DOHH2 (cell line): Measurements from ENCODE around the gene KNG1.

Source experiments
- EZH2phosphoT487 ChIP-seq: fragments of 200-600 bp; sonication (generic); IDR thresholded peaks from 2 replicates; pipeline ENCODE4 v1.6.1; 2017; ENCODE audit warnings: borderline replicate concordance, mild to moderate bottlenecking, antibody characterized with exemption, low read length, moderate library complexity, mixed read lengths
- TF ChIP-seq, protein P1 (sequence below): fragments of 200-600 bp; sonication (generic); IDR thresholded peaks from one replicate; pipeline ENCODE4 v1.5.1; 2014; ENCODE audit warnings: antibody characterized with exemption, mild to moderate bottlenecking, low read depth, low read length; ENCODE audit not compliant: poor library complexity, severe bottlenecking

DNA sequence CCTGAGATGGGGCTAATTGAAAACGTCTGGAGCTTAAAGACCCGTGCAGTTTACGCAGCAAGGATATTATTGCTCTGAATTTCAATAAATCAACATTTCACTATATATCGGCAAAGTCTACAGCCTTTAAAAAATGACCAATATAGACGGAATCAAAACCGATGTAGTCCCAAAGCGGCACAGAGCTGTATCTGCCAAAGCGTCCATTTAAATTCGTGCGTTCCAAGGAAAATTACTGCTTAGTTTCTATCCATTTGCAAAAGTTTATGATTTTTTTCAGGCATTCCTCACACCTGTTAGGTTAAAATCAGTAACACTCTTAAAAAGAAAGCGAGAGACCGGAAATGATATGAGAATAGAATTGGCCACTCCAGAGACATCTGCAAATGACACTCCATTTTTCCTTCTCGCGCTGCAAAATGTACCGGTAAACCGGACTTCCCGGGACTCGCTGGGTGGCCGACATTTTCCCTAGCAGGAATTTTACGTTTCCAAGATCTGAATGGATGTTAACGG, 65.4 kb downstream of the KNG1 start:
- TF ChIP-seq, protein P1, sequence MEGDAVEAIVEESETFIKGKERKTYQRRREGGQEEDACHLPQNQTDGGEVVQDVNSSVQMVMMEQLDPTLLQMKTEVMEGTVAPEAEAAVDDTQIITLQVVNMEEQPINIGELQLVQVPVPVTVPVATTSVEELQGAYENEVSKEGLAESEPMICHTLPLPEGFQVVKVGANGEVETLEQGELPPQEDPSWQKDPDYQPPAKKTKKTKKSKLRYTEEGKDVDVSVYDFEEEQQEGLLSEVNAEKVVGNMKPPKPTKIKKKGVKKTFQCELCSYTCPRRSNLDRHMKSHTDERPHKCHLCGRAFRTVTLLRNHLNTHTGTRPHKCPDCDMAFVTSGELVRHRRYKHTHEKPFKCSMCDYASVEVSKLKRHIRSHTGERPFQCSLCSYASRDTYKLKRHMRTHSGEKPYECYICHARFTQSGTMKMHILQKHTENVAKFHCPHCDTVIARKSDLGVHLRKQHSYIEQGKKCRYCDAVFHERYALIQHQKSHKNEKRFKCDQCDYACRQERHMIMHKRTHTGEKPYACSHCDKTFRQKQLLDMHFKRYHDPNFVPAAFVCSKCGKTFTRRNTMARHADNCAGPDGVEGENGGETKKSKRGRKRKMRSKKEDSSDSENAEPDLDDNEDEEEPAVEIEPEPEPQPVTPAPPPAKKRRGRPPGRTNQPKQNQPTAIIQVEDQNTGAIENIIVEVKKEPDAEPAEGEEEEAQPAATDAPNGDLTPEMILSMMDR = no peak
- no peak for TF ChIP-seq EZH2phosphoT487
